H1 (cell line): Measurements from ENCODE around the gene ICA1. TPM values are rescaled to one million over a fixed set of nuclear protein-coding genes. Genes with fewer than 3 reads are reported as not detected.

Experiments
- ASH2L ChIP-seq: fragments of 200-600, 300-600 bp; sonication (generic); IDR thresholded peaks from one replicate; pipeline ENCODE4 v1.7.1; 2017; ENCODE audit warnings: low read length
- RBBP5 ChIP-seq: IDR thresholded peaks from 2 replicates; pipeline ENCODE4 v1.7.1; 2012; ENCODE audit warnings: low read depth, mild to moderate bottlenecking, inconsistent platforms, low read length, moderate library complexity, borderline replicate concordance
- SIX5 ChIP-seq: IDR thresholded peaks from 2 replicates; pipeline ENCODE4 v1.6.1; 2011; ENCODE audit warnings: mild to moderate bottlenecking, low read depth, low read length
- TAF7 ChIP-seq: optimal IDR thresholded peaks from 2 replicates; pipeline ENCODE3; 2011; ENCODE audit warnings: low read depth, mild to moderate bottlenecking, inconsistent platforms, low read length, moderate library complexity, borderline replicate concordance
- polyA plus RNA-seq, 7 experiments: library from polyadenylated mRNA; depleted of rRNA in 3 of 7; stranded (reverse) in 5 of 7; unstranded in 2 of 7; fragments of >200 nt in 5 of 7; fragments of 200-250 nt in 2 of 7; gene quantifications; 1 replicate in 5 of 7; 2 replicates in 1 of 7; 4 replicates in 1 of 7; pipeline versions ENCODE4 v1.2.1 to v1.2.3, GENCODE V29; 2011 to 2013; ENCODE audit warnings: missing spikeins in 2 of 7, mixed read lengths in 2 of 7
- total RNA-seq: library from RNA; stranded (reverse); fragmentation: NEBNext Ultra II Directional; extraction: Animal tissue kit (Norgen Biotek cat#: 25700); gene quantifications from 2 replicates; pipeline ENCODE4 v1.2.1, GENCODE V29; 2021

Gene ICA1
- total and polyA plus RNA-seq, 2 of the 8 experiments (the other 6 are each of a cell fraction or from before 2014, with no cell fraction given) = 14.9 to 37.1 TPM

DNA sequence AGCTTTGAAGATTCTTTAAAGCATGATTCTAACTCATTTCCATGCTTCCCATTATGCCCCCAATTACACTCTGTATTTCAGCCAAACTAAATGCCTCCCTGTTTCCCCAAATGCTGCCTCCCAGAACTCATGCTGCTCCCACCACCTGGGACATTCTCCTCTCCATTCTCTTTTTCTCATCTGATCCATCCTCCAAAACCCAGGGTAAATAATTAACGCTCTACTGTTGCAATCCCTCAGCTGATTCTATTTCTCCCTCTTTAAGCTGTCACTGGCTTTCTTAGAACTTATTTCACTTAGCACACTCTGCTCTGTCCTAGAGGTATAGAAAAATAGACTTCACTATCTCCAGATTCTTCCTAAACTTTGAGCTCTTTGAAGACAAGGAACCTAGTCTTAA lies 104.7 kb downstream of the ICA1 start (continued):
- no peak for TF ChIP-seq TAF7
- TF ChIP-seq RBBP5 = no peak
- no peak for TF ChIP-seq SIX5
- TF ChIP-seq ASH2L = no peak
